GM18858 (cell line): ENCODE measurements around the gene DNHD1.

Source experiments
- ATAC-seq: cut with Tn5 transposase; IDR thresholded peaks from one replicate; pipeline ENCODE4 v1.9.1; 2021; ENCODE audit not compliant: unreplicated experiment

DNHD1 gene

DNA sequence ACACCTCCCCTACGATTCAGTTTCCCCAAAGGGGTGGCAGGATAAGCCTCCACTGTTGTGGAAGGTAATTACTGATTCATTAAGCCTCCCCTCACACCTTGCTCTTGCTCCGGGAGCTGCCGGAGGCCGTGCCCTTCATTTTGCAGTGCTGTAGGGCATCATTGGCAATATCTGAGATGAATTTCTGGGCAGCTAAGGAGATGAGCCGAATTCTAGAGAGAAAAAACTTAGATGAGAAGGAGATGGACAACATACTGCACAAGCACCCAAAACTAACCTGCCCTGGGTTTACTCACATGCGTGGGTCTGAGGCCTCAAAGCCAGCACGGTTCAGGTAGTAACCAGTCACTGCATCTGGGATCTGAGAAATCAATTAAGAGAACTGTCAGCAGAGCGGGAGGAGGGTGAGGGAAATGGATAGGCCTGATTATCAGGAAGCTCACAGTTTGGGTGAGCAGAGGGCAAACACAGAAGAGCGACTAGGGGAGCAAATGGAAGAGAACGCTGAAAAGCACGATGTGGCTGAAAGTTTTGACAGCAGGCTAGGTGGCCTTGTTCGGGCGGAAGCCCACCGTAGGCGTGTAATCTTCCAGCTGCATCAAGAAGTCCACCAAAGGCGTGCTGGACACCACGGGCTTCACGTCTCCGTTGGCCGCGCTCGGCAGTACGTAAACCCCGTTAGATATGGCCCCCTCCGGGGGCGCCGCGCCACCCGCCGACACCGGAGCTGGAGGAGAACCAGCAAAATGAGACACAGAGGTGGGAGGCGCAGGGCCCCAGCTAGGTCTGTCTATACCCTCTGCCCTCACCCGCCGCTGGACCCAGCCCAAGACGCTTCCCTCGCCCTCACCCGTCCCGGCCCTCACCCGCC, 114.2 kb downstream of the DNHD1 start:
- ATAC-seq = no peak

GRCh38 chr11:6611963-6612212, 114.8 kb downstream of the DNHD1 start:
- peak; percentile 5 for ATAC-seq

DNA sequence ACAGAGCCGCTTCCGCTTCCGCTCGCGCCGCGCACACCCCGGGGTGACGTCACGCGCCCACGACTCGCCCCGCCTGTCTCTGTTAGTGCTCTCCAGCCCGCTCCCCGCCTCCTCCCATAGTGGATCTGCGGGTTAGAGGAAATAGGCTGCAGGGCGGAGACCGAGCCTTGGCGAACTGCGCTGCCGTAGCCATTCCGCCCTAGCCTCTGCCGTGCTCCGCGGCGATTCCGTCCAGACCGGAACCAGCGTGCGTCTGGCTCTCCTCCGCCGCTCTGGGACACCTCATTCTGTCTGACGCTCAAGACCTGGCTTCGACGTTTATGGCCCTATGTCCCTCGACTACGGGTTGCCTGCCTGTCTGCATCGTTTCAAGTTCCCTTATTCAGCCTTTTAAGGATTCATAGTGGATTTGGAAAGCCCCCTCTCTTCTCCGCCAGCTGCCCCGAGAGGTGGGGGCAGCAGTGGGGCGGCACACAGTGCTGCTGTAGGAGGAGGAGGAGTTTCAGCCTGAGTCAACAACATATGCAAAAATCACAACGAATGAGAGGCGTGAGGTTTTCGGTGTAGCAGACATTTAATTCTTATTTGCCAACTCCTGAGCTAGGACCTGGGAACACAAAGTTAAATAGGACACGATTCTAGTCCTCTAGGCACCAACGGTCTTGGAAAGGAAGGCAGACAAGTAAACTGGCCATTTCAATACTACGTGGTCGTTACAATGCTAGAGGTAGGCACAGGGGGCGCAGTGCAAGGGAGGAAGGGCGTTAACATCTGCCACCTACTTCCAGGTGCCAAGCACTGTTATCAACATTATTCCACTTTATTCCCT, 115.3 kb downstream of the DNHD1 start, which contains the start of gene TAF10:
Gene TAF10, minus strand, starts transcription at position 4 of the 829 bp plus-strand sequence. CDS start 27 bp downstream, outside the sequence.
- peak; percentile 72 for ATAC-seq

DNA sequence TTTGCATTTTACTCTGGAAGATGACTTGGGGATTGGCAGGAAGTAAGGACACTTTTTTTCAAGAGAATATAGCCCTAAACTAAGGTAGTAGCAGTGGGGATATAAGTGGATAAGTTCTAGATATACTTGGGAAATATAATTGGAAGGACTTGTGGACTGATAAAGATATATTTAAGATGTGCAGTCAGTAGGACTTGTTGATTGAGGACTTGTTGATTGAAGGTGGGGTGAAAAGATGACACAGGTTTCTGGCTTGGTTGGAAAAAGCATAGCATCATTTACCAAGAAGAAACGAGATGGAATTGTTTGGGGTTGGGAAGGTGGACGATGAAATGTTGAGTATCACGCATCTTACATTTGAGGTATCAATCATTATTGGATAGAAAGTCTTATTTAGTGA, 116.4 kb downstream of the DNHD1 start:
- no peak for ATAC-seq

DNA sequence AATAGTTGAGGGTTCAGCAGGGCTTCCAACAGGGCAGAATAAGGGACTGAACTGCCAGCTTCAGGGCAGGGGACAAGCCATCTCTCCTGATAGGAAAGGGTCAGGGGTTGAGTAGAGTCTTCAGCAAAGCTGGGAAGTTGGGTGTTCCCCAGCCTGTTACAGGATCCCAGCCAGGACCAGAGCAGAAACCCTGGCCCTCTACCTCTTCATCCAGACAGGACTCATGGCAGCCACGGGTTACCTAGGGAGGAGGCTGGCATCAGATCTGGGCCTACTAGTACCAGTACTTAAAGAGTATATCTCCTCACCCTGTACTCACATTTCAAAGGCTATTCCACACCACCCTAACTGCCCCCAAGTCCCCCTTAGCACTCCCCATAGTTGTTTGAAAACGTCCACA, 117.4 kb downstream of the DNHD1 start:
- no peak for ATAC-seq

- ATAC-seq = no peak
Measured at GRCh38 chr11:6615046-6615445, 118.0 kb downstream of the DNHD1 start.

DNA sequence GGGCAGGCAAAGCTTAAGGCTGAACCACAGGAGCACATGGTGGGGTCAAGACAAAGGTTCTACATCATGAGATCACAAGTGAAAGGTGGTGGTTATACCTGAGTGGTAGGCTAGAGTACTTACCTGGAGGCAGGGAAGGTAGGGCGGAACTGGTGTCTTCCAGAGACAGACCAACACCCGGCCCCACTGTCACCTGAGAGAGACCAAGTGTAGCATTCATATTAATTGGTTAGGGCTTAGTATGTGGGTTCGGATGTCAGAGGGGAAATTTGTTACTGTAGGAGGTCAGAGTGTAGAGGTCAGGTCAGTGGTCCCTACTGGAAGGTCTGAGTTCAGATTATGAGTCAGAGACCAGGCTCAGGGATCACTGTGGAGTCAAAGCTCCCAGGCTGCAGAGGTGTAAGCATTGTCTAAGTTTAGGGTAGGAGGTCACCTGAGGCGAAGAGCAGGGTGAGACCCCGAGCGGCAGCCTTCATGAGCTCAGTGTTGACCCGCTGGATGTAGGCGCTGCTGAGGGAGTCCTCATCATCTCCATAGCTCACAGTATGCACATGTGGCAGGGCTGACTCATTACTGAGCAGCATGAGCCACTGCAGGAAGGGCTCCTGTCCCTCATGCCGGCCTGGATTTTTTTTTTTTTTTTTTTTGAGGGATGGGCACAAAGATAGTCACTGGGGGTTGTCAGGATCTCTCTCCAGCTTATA, 119.0 kb downstream of the DNHD1 start:
- no peak for ATAC-seq

DNA sequence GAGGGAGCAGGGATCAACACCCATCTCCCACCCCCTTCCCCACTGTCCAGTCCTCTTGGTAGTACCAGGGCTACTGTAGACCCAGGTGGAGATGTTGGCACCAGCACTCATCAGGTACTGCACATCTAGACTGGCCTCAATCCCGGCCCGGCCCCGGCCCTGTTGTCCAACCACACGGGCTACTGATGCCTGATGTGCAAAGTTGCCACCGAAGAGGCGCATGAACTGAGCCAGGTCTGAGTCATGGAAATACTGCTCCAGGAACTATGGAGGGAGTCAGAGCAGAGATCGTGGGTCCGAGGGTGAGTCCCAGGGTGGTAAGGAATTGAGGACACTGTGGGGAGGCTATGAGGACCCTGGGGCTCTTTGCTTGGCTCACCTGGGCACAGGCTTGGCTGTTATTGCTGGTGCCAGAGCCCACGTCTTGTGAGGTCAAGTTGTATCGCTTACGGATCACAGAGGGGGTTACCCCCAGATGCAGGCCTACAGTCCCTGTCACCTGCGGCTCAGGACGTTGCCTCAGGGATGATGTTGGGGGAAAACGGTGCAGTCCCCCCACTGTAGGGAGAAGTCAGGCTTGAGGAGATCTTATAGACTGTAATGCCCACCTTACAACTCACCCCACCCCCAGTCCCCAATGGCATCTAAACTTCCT, 119.6 kb downstream of the DNHD1 start:
- no peak for ATAC-seq

DNA sequence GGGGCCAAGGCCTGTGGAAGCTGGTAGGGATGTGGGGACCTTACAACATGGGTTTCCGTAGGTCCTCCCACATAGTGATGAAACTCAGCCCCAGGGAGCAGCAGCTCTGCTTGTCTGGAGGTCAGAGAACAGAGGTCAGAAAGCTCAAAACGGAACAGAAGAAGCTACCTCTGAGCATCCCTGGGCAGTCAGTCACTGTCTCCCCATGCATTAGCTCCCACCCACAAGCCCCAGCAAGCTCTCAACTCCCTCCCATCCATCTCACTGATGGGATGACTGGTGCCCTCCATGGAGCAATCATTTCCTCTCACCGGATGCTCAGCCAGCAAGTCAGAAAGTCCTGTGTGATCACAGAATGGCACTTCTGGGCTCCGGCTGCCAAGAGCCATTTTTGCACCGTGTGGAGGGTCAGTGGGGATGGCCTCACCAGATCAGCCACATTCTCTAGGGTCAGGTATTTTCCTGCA, 120.3 kb downstream of the DNHD1 start:
- ATAC-seq = no peak

DNA sequence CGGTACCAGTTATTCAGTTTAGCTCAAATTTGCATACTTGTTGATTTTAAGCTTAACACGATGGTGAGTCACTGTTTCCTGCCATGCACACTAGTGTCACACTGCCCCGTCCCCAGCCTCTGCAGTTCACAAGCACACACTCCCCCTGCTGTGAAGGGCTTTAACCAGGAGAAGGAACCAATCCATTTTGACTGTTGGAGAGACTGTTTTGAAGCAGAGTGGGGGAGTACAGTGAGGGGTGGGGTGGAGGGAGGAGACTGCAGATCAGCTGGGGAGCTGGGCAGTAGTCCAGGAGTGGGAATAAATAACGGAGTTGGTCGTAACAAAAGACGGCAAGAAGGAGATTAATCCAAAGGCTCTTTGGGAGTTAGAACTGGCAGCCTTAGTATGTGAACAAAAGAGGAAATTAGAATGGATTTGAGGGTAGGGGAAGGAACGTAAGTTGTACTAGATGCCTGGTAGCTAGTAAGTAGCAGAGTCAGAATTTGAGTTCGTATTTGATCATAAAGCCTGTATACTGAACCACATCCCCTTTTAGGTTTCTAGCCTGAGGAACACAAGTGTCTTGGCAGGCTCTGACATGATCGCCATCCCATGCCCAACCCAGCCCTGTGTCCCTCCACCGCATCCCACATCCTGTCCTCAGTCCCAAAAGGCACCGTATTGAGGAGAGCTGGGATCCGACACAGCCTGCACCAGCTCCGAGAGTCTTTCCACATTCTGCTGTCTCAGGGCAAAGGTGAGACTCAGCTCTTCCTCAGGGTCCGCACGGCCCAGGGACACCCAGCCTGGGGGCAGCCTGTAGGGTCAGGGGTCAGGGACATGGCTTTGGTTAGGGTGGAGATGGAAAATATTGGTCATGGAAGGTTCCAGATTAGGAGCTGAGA, 121.3 kb downstream of the DNHD1 start:
- no peak for ATAC-seq

GRCh38 chr11:6619004-6619745, 122.1 kb downstream of the DNHD1 start, which contains the start of gene TPP1:
Gene TPP1 (minus strand): TSS chr11:6619422. CDS start chr11:6619400, 22 bp downstream.
- peak; percentile 97 for ATAC-seq

DNA sequence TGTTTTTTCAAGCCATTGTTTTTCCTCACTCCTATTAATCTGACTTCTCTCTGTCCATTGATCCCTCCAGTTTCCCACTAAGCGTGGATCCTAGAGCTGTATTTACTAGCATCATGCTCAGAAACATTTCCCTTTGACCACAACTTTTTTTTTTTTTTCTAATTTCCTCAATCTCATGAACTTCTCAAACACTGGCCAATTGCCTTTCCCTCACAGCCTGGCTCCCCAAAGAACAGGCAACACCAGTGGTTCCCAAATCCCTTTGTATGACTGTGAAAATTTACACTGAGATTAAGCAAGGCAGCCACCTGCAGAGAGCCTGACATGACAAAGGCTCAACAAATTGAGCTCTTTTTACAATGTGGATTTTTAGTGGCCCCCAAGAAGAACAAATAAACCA, 123.6 kb downstream of the DNHD1 start:
- no peak for ATAC-seq
